NCI-H510A treated with DMSO at 0.1 percent for 48 hours (cell line): ENCODE results near the gene DENND1A.
"Not testable (repeated sequence)": the region's sequence is repeated elsewhere in the genome, so short reads cannot be mapped to it uniquely, and the experiment has no call there.

Source experiments
- DNase-seq: peaks from one replicate; lab custom pipeline; 2025; lab: John Stamatoyannopoulos, UW

DENND1A gene

GRCh38 chr9:123410281-123410910 lies 519.5 kb downstream of the DENND1A start:
- DNase-seq, result no peak

- DNase-seq, result no peak
These were observed 521.3 kb downstream of the DENND1A start for GRCh38 chr9:123408313-123409262.

GRCh38 chr9:123407217-123407851 lies 522.6 kb downstream of the DENND1A start:
- no peak for DNase-seq

GRCh38 chr9:123406691-123407216 lies 523.2 kb downstream of the DENND1A start:
- DNase-seq, result peak; percentile 26

- DNase-seq, result no peak
These were observed 523.9 kb downstream of the DENND1A start for GRCh38 chr9:123406016-123406415.

- DNase-seq, result no peak
These were observed 526.9 kb downstream of the DENND1A start for GRCh38 chr9:123402981-123403509.

GRCh38 chr9:123401879-123402513 lies 527.9 kb downstream of the DENND1A start:
- peak; percentile 41 for DNase-seq

GRCh38 chr9:123400926-123401503 lies 528.9 kb downstream of the DENND1A start:
- DNase-seq, result no peak

GRCh38 chr9:123399803-123400378 lies 530.0 kb downstream of the DENND1A start:
- no peak for DNase-seq

GRCh38 chr9:123398938-123399337 lies 531.0 kb downstream of the DENND1A start:
- not testable (repeated sequence) for DNase-seq

GRCh38 chr9:123397975-123398374 lies 532.0 kb downstream of the DENND1A start:
- DNase-seq, result no peak

- no peak for DNase-seq
These were observed 534.0 kb downstream of the DENND1A start for GRCh38 chr9:123395689-123396511.

- peak; percentile 92 for DNase-seq
These were observed 534.6 kb downstream of the DENND1A start for GRCh38 chr9:123395276-123395688.

- DNase-seq, result no peak
These were observed 535.4 kb downstream of the DENND1A start for GRCh38 chr9:123394291-123395235.

GRCh38 chr9:123392802-123393201 lies 537.1 kb downstream of the DENND1A start:
- no peak for DNase-seq

- DNase-seq, result no peak
These were observed 538.0 kb downstream of the DENND1A start for GRCh38 chr9:123391946-123392345.

GRCh38 chr9:123391233-123391632 lies 538.7 kb downstream of the DENND1A start:
- no peak for DNase-seq

- DNase-seq, result peak; percentile 30
These were observed 539.4 kb downstream of the DENND1A start for GRCh38 chr9:123390337-123391135.
